Karpas-422 (cell line): Measurements from ENCODE around the gene STH. TPM values are rescaled to one million over a fixed set of nuclear protein-coding genes. Genes with fewer than 3 reads are reported as not detected.

ENCODE experiments used
- DNase-seq: peaks from one replicate; pipeline ENCODE4 v3.0.0-alpha.2; 2015
- H2AFZ ChIP-seq: fragments of 200-600 bp; sonication (generic); 2 replicates; pipeline ENCODE4 v1.6.1; 2014; ENCODE audit warnings: antibody characterized with exemption, low read length, mixed read lengths
- H3K27ac ChIP-seq: fragments of 200-600 bp; sonication (generic); 2 replicates; pipeline ENCODE4 v1.5.1; 2014; ENCODE audit warnings: mild to moderate bottlenecking, low read length, moderate library complexity
- H3K27me3 ChIP-seq: fragments of 200-600 bp; sonication (generic); 2 replicates; pipeline ENCODE4 v1.6.1; 2014; ENCODE audit warnings: low read length, mixed read lengths
- H3K36me3 ChIP-seq: fragments of 200-600 bp; sonication (generic); 2 replicates; pipeline ENCODE4 v1.6.1; 2014; ENCODE audit warnings: low read length, mixed read lengths; ENCODE audit not compliant: insufficient read depth
- H3K4me1 ChIP-seq: fragments of 200-600 bp; sonication (generic); 2 replicates; pipeline ENCODE4 v1.6.1; 2014; ENCODE audit warnings: mild to moderate bottlenecking, low read length, mixed read lengths
- H3K4me2 ChIP-seq: fragments of 200-600 bp; sonication (generic); 2 replicates; pipeline ENCODE4 v1.6.1; 2014; ENCODE audit warnings: low read length, low read depth, mild to moderate bottlenecking; ENCODE audit not compliant: poor library complexity, severe bottlenecking
- H3K4me3 ChIP-seq: fragments of 200-600 bp; sonication (generic); 2 replicates; pipeline ENCODE4 v1.5.1; 2014; ENCODE audit warnings: mild to moderate bottlenecking, antibody characterized with exemption, low read length, mixed read lengths
- H3K79me2 ChIP-seq: fragments of 200-600 bp; sonication (generic); 2 replicates; pipeline ENCODE4 v1.6.1; 2014; ENCODE audit warnings: mild to moderate bottlenecking, low read length, mixed read lengths
- H3K9ac ChIP-seq: fragments of 200-600 bp; sonication (generic); 2 replicates; pipeline ENCODE4 v1.6.0; 2014; ENCODE audit warnings: low read length
- H3K9me2 ChIP-seq: fragments of 200-600 bp; sonication (generic), shearing (Covaris generic); replicated peaks from 2 replicates; pipeline ENCODE4 v1.6.0; 2014; ENCODE audit warnings: mild to moderate bottlenecking, low read length, moderate library complexity; ENCODE audit not compliant: insufficient read depth
- H3K9me3 ChIP-seq: fragments of 300-700, 200-600 bp; sonication (generic); 2 replicates; pipeline ENCODE4 v1.6.1; 2014; ENCODE audit warnings: low read length, mixed read lengths
- H4K20me1 ChIP-seq: fragments of 200-600 bp; sonication (generic); 2 replicates; pipeline ENCODE4 v1.6.1; 2014; ENCODE audit warnings: mild to moderate bottlenecking, antibody characterized with exemption, low read length, low read depth; ENCODE audit not compliant: insufficient read depth
- total RNA-seq: library from RNA; depleted of rRNA; stranded (reverse); fragments of >200 nt; shearing (Covaris generic); gene quantifications from 2 replicates; pipeline ENCODE4 v1.2.3, GENCODE V29; 2014; ENCODE audit warnings: low replicate concordance; rRNA removed

The STH gene
- total RNA-seq, 1 experiment from 2014 or later, result not detected

DNA sequence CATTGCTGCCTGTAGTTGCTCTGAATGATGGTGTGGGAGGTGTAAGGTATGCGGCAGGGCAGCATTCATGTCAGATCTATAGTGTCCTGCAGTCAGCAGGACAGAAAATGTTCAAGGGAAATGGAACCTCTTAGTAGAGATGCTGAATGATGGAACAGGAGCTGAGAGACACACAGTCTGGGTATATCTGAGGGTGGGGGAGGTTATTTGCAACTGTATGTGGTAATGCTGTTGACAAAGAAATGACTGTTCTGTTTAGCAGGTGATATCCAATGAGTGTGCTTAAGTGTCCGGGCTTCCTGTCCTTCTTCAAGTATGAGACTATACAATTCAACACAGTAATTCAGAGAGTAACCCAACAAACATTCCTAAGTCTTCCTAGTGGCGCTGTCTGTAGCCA is 46.6 kb downstream of the STH start:
- H3K4me3 ChIP-seq, result no peak overlapping the region
- H4K20me1 ChIP-seq, result no peaks in the 10 kb centered on the region
- peaks cover 31% of the 10 kb centered on the region for H3K79me2 ChIP-seq
- H3K9me3 ChIP-seq, result no peaks in the 10 kb centered on the region
- no peak overlapping the region for H3K4me2 ChIP-seq
- no peaks in the 10 kb centered on the region for H3K27me3 ChIP-seq
- H3K4me1 ChIP-seq, result peaks cover 13% of the 10 kb centered on the region
- H3K9ac ChIP-seq, result no peak overlapping the region
- no peak for DNase-seq
- H3K27ac ChIP-seq, result 0 out of 2 replicates have a peak overlapping the region, but pooled peaks have one; percentile 10
- H3K9me2 ChIP-seq, result no peaks in the 10 kb centered on the region
- H2AFZ ChIP-seq, result no peak overlapping the region
- peaks cover 43% of the 10 kb centered on the region for H3K36me3 ChIP-seq

DNA sequence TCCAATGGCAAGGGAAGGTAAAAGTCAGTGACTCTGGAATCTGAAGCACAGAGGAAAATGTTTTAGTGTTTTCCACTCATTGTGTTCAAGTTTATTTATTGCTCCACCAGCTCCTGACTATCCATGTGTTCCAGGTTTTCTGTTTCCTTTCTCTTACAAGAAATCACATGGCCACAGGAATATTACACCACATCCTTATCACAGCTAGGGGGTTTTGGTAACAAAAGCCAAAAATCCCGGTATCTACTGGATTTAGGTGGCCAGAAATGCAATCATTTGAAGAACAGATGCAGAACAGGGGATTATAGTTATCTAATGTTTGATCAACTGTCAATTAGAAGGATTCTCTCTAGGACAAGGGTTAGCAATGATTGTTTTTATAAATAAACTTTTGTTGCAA is 47.9 kb downstream of the STH start:
- Histone ChIP-seq H3K4me1 (peaks cover 13% of the 10 kb centered on the region), H3K9me3 (no peaks in the 10 kb centered on the region), H4K20me1 (no peaks in the 10 kb centered on the region), H3K4me3 (no peak overlapping the region), H3K9ac (no peak overlapping the region), H2AFZ (no peak overlapping the region), H3K4me2 (no peak overlapping the region), H3K27me3 (no peaks in the 10 kb centered on the region), H3K79me2 (peaks cover 41% of the 10 kb centered on the region), H3K27ac (no peak overlapping the region), H3K36me3 (peaks cover 49% of the 10 kb centered on the region), H3K9me2 (no peaks in the 10 kb centered on the region)
- DNase-seq, result no peak

DNA sequence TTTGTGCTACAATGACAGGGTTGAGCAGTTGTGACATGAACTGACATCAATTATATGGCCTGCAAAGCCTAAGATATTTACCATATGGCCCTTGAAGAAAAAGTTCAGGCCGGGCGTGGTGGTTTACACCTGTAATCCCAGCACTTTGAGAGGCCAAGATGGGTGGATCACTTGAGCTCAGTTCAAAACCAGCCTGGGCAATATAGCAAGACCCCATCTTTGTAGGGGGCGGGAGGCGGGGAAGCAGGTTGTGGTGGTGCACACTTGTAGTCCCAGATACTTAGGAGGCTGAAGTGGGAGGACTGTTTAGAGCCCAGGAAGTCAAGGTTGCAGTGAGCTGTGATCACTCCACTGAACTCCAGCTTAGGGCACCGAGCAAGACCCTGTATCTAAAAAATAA is 48.3 kb downstream of the STH start:
- H3K9ac ChIP-seq, result no peak overlapping the region
- no peak overlapping the region for H3K27ac ChIP-seq
- H3K4me3 ChIP-seq, result no peak overlapping the region
- H3K9me2 ChIP-seq, result no peaks in the 10 kb centered on the region
- no peaks in the 10 kb centered on the region for H3K27me3 ChIP-seq
- no peak overlapping the region for H3K4me2 ChIP-seq
- no peak overlapping the region for H2AFZ ChIP-seq
- no peak for DNase-seq
- H3K36me3 ChIP-seq, result peaks cover 45% of the 10 kb centered on the region
- H3K4me1 ChIP-seq, result peaks cover 13% of the 10 kb centered on the region
- no peaks in the 10 kb centered on the region for H4K20me1 ChIP-seq
- peaks cover 37% of the 10 kb centered on the region for H3K79me2 ChIP-seq
- no peaks in the 10 kb centered on the region for H3K9me3 ChIP-seq

DNA sequence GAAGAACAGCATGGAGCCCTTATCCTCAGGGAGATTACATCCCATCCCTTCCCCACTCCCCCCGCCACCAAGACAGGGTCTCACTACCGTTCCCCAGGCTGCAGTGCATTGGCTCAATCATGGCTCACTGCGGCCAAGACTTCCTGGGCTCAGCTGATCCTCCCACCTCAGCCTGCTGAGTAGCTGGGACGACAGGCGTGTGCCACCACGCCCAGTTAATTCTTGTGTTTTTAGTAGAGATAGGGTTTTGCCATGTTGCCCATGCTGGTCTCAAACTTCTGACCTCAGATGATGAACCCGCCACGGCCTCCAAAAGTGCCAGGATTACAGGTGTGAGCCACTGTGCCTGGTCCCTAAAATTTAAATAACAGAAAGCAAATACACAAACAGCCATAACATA is 48.8 kb downstream of the STH start:
- H3K4me1 ChIP-seq, result peaks cover 13% of the 10 kb centered on the region

More for the DNA sequence above, 48.8 kb downstream of the STH start:
- Histone ChIP-seq H3K79me2 (peaks cover 33% of the 10 kb centered on the region), H3K27ac (no peak overlapping the region), H2AFZ (no peak overlapping the region), H3K9ac (no peak overlapping the region), H3K9me2 (no peaks in the 10 kb centered on the region), H3K4me3 (no peak overlapping the region), H3K27me3 (no peaks in the 10 kb centered on the region), H4K20me1 (no peaks in the 10 kb centered on the region), H3K4me2 (no peak overlapping the region), H3K36me3 (peaks cover 40% of the 10 kb centered on the region), H3K9me3 (no peaks in the 10 kb centered on the region)
- no peak for DNase-seq

Other genes with a start within 250 kb of the STH start
- gene CRHR1, start 214.9 kb upstream of the STH start, total RNA-seq, result not detected in 2 replicates
- not detected in 2 replicates for gene SPPL2C, start 154.4 kb upstream of the STH start, total RNA-seq
- gene MAPT, start 104.7 kb upstream of the STH start, total RNA-seq, result 0.14 and 0.15 TPM in 2 replicates
- gene KANSL1, start 194.2 kb downstream of the STH start, total RNA-seq, result 127 and 153 TPM in 2 replicates